HL-60 (cell line): Measurements from ENCODE around the gene SHISA6.

Experiments used
- DNase-seq, 2 experiments: peaks; one replicate each; pipeline ENCODE4 v3.0.0-alpha.2; 2010 to 2020; ENCODE audit warnings: low read depth in 1 of 2, low spot score in 1 of 2
- H3K27ac ChIP-seq: fragments of 250-450 bp; sonication (Bioruptor Pico); replicated peaks from 2 replicates; pipeline ENCODE4 v1.5.1; 2020; ENCODE audit warnings: mild to moderate bottlenecking, moderate library complexity
- H3K27me3 ChIP-seq: fragments of 250-450 bp; sonication (Bioruptor Pico); 2 replicates; pipeline ENCODE4 v1.5.1; 2021; ENCODE audit warnings: mild to moderate bottlenecking, moderate library complexity; ENCODE audit not compliant: insufficient read depth, poor library complexity, severe bottlenecking
- H3K4me3 ChIP-seq: replicated peaks from 2 replicates; pipeline ENCODE4 v1.5.1; 2011; ENCODE audit warnings: mild to moderate bottlenecking, control low read depth, low read length; ENCODE audit not compliant: insufficient read depth
- GABPA ChIP-seq: IDR thresholded peaks from 2 replicates; pipeline ENCODE4 v1.6.1; 2012; ENCODE audit warnings: low read depth
- POLR2AphosphoS5 ChIP-seq: IDR thresholded peaks from 2 replicates; pipeline ENCODE4 v1.6.1; 2012; ENCODE audit warnings: low read depth
- REST ChIP-seq: IDR thresholded peaks from 2 replicates; pipeline ENCODE4 v1.6.1; 2012; ENCODE audit warnings: low read depth; ENCODE audit not compliant: insufficient replicate concordance
- SPI1 ChIP-seq: IDR thresholded peaks from 2 replicates; pipeline ENCODE4 v1.6.1; 2012; ENCODE audit warnings: low read depth, mild to moderate bottlenecking, borderline replicate concordance
- TF ChIP-seq, protein P1 (sequence below): IDR thresholded peaks from one replicate; pipeline ENCODE4 v1.5.1; 2011; ENCODE audit warnings: low read length, control low read depth, inconsistent platforms; ENCODE audit not compliant: insufficient read depth

SHISA6 gene

GRCh38 chr17:11565591-11565990 is 324.6 kb downstream of the SHISA6 start:
- DNase-seq: no peak
- Histone ChIP-seq H3K4me3 (no peak overlapping the region), H3K27me3 (no peaks in the 10 kb centered on the region), H3K27ac (no peak overlapping the region)
- TF ChIP-seq, protein P1, sequence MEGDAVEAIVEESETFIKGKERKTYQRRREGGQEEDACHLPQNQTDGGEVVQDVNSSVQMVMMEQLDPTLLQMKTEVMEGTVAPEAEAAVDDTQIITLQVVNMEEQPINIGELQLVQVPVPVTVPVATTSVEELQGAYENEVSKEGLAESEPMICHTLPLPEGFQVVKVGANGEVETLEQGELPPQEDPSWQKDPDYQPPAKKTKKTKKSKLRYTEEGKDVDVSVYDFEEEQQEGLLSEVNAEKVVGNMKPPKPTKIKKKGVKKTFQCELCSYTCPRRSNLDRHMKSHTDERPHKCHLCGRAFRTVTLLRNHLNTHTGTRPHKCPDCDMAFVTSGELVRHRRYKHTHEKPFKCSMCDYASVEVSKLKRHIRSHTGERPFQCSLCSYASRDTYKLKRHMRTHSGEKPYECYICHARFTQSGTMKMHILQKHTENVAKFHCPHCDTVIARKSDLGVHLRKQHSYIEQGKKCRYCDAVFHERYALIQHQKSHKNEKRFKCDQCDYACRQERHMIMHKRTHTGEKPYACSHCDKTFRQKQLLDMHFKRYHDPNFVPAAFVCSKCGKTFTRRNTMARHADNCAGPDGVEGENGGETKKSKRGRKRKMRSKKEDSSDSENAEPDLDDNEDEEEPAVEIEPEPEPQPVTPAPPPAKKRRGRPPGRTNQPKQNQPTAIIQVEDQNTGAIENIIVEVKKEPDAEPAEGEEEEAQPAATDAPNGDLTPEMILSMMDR: no peak
- TF ChIP-seq REST (no peak), GABPA (no peak), SPI1 (no peak), POLR2AphosphoS5 (no peak)

DNA sequence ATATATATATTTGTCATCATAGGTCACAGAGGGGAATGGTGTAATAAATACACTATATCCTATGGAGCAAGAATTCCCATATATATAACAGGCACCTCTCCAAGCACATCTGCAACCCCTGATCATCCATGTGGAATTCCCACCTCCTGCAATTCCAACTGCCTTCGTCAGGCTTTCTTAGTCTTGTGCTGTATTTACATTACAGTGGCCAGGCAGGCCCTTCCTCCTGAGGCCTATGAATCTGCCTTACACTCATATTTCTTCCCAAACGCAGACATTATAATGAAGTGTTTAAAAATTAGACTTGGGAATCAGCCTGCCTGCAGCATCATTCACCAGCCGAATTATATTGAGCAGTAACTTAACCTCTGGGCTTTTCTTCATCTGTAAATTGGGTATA is 338.0 kb downstream of the SHISA6 start:
- Histone ChIP-seq H3K4me3 (no peak overlapping the region), H3K27ac (no peak overlapping the region), H3K27me3 (no peaks in the 10 kb centered on the region)
- TF ChIP-seq GABPA: no peak
- TF ChIP-seq SPI1: no peak
- TF ChIP-seq, protein P1: no peak
- no peak for DNase-seq

DNA sequence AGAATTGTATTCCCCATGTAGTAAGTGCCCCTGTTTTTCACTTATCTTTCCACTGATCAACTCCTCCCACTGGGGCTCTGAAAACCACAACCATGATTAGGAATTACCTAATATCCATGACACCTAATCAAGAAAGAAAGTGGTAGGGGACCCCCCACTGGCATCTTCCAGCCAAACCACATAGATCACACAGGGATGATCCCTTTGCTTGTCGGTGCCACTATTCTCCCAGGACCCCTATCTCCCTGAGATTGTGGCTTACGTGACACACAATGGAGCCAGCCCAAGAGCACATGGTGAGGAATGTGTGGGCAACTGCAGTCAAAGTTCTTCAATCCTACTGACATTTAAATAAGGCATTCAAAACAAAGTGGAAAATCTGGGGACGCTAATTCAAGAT is 339.7 kb downstream of the SHISA6 start:
- TF ChIP-seq SPI1: no peak
- no peak for TF ChIP-seq REST
- TF ChIP-seq GABPA: no peak
- TF ChIP-seq, protein P1: no peak
- TF ChIP-seq POLR2AphosphoS5: no peak
- no peak for DNase-seq
- Histone ChIP-seq H3K27me3 (no peaks in the 10 kb centered on the region), H3K27ac (no peak overlapping the region), H3K4me3 (no peak overlapping the region)

GRCh38 chr17:11582217-11582616 is 341.2 kb downstream of the SHISA6 start:
- Histone ChIP-seq H3K27me3 (no peaks in the 10 kb centered on the region), H3K4me3 (no peak overlapping the region), H3K27ac (no peak overlapping the region)
- TF ChIP-seq SPI1 (no peak), REST (no peak), GABPA (no peak), POLR2AphosphoS5 (no peak)
- TF ChIP-seq, protein P1: no peak
- DNase-seq: no peak
